ENCODE data around the gene SYT3. TPM values are rescaled to one million over a fixed set of nuclear protein-coding genes. Genes with fewer than 3 reads are reported as not detected.

SYT3 gene
- 0.04 TPM in 1 of 2 replicates, not detected in the other for total RNA-seq

GRCh38 chr19:50639121-50640112 is at the start of gene SYT3:
Gene SYT3, minus strand, starts transcription at chr19:50639881. Its CDS starts 2,470 bp downstream, at chr19:50637411.
- DNase-seq (ENCODE audit: low read depth, low spot score), result no peak

GRCh38 chr19:50688766-50689165 is 49.1 kb upstream of the SYT3 start:
- no peak for DNase-seq (ENCODE audit: low read depth, low spot score)

DNA sequence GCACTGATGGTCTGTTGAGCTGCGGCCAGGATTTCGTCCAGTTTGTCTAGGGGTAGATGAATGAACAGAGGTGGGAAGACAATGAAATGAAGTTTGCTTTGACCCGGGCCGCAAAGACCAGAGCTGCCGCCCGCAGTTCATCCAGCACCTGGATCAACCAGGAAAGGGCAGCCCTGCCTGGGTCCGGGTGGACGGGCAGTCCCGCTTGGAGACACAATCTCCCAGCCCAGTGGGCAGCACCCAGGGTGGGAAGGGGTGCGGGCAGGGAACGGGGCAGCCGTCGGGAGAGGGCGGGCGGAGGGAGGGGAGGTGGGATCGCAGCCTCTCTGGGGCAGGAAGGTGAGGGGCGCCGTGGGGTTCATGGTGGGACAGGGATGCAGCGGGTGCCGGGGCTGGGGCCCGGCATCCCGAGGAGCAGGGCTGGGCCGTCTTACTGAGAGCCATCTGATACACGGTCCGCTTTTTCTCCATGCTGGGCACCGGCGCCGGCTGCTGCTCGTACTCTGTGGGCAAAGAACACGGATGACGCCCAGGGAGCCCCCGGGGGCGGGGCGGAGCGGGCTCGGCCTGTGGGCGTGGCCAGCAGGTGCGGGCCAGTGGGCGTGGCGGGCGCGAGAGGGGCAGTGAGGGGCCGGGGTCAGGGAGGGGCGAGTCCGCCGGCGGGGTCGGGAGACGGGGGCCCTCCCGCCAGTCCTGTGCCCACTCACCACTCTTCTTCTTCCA is 46.8 kb upstream of the SYT3 start:
- DNase-seq (ENCODE audit: low read depth, low spot score), result no peak

DNA sequence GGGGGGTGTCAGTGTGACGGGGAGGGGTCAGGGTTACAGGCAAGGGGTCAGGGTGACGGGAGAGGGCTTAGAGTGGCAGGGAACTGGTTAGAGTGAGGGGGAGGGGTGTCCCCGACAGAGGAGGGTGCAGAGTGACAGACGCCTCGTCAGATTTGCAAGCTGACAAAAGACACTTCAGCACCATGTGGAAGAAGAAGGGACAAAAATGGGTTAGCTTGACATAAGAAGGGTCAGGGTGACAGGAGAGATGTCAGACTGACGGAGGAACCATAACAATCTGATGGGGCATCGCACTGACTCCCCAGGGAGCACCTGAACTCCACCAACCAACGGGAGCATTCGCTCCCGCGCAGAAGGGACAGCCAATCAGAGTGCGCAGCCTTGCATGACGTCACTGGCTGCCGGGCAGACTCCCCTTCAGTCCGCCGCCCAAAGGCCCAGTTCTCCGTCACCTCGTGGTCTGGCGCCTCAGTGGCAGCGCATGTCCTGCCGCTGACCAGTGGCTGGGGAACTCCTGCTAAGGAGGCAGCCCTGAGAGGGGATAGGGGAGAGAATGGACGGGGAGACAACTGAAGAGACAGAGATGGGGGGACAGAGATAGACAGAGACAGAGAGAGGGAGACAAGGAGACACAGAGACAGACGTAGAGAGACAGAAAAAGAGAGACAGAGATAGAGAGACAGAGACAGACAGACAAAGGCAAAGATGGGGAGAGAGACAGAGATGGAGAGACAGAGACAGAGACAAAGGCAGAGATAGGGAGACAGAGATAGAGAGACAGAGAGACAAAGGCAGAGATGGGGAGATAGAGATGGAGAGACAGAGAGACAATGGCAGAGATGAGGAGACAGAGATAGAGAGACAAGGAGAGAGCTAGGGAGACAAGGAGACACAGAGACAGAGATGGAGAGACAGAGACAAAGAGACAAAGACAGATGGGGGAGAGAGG is 39.8 kb upstream of the SYT3 start:
- DNase-seq (ENCODE audit: low read depth, low spot score), result peak; percentile 30

GRCh38 chr19:50678323-50678722 is 38.6 kb upstream of the SYT3 start:
- no peak for DNase-seq (ENCODE audit: low read depth, low spot score)

DNA sequence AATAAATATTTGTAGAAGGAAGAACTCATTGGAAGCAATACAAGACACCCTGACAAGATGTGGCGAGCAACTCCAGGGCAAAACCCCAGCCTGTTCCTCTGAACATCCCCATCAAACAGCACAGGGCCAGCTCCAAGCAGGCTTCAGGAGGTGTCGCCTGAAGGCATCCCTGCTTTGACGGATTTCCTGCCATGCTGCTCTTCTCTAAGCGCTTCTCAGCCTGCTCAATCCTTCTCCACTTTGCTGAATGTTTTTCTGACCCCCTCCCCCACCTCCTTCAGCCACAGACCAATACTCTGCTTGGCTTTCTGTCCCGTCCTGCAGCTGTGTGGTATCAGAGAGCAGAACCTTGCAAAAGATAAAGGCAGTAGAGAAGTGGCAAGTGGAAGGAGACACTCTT is 38.0 kb upstream of the SYT3 start:
- DNase-seq (ENCODE audit: low read depth, low spot score), result no peak

- no peak for DNase-seq (ENCODE audit: low read depth, low spot score)
These were observed 37.0 kb upstream of the SYT3 start for GRCh38 chr19:50676625-50677197.

DNA sequence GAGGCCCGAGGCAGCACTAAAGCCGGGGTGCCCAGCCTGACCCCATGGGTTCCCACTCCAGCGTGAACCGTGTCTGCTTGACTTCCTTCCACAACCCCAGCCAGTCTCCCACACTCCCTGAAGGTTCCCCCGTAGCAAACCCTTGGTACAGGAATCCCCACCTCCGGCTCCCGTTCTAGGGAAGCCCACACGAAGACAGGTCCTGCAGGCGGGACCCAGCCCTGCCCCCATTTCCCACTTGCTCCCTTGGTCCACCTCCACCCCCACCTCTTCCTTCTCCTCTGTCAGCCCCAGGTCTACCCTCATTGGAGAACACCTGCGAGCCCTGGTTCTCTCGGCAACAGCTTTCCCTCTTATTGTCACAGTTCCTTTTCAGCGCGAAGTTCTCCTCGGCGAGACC is 33.4 kb upstream of the SYT3 start:
- no peak for DNase-seq (ENCODE audit: low read depth, low spot score)

- no peak for DNase-seq (ENCODE audit: low read depth, low spot score)
These were observed 30.4 kb upstream of the SYT3 start for GRCh38 chr19:50670102-50670380.

DNA sequence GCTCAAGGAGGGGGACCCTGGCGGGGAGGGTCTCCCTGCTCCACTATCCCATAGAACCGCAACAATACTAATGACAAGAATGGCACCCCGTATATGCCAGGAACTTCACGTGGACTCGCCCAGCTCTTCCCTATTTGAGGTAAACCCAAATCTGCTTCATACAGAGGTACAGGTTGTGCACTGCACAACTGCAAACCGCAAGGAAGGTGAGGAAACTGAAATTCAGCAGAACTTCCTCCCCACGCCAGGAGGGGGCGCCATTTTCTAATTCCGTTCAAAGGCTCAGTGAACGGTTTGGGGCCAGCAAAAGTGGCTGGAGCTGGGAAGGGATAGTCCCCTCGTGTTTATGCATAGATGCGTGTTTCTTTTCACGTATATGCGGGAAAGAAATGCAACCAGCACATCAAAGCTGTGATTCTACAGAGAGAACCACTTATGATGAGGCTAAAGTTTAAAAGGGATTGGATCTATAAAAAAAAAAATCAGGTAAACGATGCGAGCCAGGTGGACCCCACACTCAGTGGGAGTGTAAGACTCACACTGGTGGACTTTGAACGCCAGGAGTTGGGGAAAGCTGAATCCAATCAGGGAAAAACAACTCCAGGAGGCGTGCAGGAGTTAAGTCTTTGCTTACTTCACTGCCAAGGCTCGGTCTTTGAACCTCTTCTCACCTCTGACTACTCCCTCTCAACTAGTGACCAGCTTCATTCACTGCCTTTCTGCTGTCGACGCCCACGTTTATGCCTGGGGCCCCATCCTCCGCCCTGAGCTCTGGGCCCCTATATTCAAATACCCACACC is 29.8 kb upstream of the SYT3 start:
- DNase-seq (ENCODE audit: low read depth, low spot score), result no peak

- no peak for DNase-seq (ENCODE audit: low read depth, low spot score)
These were observed 29.2 kb upstream of the SYT3 start for GRCh38 chr19:50668879-50669278.

DNA sequence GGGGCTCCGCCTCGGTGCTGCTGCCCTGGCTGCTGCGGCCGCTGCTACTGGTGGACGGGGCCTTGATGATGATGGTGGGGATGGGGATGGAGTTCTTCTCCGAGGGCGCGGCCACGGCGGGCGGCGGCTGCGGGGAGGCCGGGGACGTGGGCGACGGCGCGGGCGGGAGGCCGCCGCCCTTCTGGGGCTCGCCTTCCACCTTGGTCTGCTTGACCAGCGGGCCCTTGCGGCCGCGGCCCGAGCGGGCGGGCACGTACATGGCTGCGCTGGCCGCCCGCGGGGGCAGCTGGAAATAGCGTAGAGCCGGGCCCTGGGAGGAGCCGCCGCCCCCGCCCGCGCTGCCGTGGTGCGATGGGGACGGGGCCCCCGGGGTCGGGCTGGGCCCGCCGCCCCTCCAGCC is 28.7 kb upstream of the SYT3 start:
- no peak for DNase-seq (ENCODE audit: low read depth, low spot score)

DNA sequence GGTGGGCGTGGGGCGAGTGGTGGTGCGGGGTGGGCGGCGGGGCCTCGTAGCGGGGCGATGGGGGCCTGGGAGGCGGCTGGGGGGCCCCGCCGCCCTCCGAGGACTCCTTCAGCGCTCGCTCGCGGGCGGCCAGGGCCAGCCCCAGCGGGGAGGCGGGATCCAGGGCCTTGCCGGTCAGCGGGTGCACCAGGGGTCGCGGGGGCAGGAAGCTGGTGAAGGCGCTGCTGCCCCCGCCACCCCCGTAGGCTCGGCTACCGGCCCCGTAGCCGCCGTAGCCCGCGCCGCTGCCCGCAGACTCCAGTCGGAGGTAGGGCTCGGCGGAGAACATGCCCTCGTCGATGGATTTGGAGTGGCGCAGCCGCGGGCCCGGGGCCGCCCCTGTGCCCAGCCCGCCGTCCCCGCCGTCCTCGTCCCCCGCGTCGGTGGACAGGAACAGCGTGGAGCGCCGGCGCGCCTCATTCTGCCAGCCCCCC is 28.1 kb upstream of the SYT3 start:
- no peak for DNase-seq (ENCODE audit: low read depth, low spot score)

GRCh38 chr19:50667177-50667758 is 27.6 kb upstream of the SYT3 start:
- DNase-seq (ENCODE audit: low read depth, low spot score), result no peak

GRCh38 chr19:50666346-50667176 is 26.9 kb upstream of the SYT3 start:
- DNase-seq (ENCODE audit: low read depth, low spot score), result no peak

GRCh38 chr19:50664204-50664603 is 24.5 kb upstream of the SYT3 start:
- no peak for DNase-seq (ENCODE audit: low read depth, low spot score)

- DNase-seq (ENCODE audit: low read depth, low spot score), result no peak
These were observed 23.8 kb upstream of the SYT3 start for GRCh38 chr19:50663482-50663790.

- no peak for DNase-seq (ENCODE audit: low read depth, low spot score)
These were observed 23.2 kb upstream of the SYT3 start for GRCh38 chr19:50662651-50663481.
